GM21737 (cell line): ENCODE measurements around the gene DISC1.
"Not testable (repeated sequence)": the region's sequence is repeated elsewhere in the genome, so short reads cannot be mapped to it uniquely, and the experiment has no call there.

ENCODE experiments used
- ATAC-seq: cut with Tn5 transposase; IDR thresholded peaks from one replicate; pipeline ENCODE4 v1.9.1; 2021; ENCODE audit warnings: mild to moderate bottlenecking, moderate library complexity; ENCODE audit not compliant: unreplicated experiment

DISC1 gene

DNA sequence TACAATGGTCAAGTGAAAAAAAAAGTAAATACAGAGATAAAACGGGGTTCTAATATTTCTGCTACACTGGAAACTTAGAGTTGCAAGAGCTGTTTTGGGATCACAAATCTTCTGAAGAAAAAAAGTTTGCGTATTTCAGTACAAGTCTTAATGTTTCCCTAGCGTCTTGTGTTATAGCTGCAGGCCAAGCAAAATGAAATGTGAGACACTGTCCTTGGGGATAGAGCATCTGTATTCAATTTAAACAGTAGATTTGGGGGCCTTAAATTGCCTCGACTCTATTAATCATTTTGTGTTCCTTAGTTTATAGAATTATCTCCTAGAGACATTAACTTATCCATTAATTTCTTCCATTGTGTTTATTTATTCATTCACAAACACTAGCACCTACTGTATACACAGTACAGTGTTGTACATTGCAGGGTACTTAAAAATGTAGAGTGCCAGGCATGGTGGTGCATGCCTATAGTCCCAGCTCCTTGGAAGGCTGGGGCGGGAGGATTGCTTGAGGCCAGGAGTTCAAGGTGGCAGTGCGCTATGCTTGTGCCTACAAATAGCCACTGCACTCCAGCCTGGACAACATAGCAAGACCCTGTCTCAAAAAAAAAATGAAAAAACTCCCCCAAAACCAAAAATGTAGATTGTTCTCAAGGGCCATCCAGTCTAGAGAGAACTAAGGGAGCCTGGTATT is 7.9 kb downstream of the DISC1 start:
- ATAC-seq: no peak

DNA sequence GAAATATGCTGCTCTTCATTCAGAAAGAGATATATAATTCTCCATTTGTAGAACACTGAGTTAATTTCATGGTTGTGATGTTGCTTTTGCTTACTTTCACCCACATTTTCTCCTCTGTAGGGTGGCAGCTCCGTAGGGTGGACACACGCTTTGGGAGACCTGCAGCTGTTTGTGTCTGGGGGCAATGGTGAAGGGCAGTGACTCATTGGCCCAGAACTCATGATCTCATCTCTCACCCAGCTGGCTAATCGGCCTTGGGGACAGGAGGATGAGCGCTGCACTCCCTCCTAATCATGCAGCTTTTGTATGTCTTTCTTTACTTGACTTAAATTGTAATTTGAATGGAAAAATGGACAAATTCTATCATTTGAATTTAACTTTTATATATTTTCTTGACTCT is 9.6 kb downstream of the DISC1 start:
- ATAC-seq: no peak

- ATAC-seq: not testable (repeated sequence)
Observed at GRCh38 chr1:231636922-231637321, 10.3 kb downstream of the DISC1 start.

DNA sequence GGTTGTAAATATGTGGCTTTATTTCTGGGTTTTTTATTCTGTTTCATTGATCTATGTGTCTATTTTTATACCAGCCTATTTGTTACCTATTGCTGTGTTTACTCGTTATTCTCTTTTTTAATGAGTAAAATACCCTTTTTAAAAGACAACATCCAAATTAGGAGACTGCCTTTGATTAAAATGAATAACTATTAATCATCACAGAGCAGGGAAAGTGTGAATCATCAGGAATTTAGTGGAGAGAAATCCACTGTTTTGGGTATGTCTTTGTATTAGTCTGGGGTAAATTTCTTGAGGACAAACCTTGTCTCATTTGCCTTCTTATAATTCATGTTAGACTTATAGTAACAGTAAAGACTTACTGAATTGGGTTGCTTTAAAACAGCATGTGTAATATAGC is 12.1 kb downstream of the DISC1 start:
- no peak for ATAC-seq

DNA sequence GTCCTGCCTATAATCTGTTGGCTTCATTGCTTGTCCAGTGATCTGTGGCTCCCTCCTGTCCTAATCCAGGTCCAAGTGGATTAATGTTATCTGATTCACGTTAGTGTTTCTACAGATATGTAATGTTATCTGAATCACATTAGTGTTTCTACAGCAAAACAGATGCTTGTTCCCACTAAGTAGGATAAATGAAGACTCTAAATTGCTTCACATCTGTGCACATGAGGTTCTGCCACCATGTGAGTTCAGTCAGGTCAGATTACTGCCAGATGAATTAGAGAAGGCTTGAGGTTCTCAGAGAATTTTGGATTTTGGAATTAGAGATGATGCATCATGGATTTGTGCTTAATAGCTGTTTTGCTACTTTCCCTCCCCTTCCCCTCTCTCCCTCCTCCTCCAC is 13.2 kb downstream of the DISC1 start:
- ATAC-seq: no peak

DNA sequence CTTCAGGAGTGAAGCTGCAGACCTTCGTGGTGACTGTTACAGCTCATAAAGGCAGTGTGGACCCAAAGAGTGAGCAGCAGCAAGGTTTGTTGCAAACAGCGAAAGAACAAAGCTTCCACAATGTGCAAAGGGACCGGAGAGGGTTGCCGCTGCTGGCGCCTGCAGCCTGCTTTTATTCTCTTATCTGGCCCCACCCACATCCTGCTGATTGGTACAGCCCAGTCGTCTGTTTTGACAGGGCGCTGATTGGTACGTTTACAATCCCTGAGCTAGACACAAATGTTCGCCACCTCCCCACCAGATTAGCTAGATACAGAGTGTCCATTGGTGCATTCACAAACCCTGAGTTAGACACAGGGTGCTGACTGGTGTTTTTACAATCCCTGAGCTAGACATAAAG is 14.9 kb downstream of the DISC1 start:
- not testable (repeated sequence) for ATAC-seq

GRCh38 chr1:231642061-231642460 is 15.5 kb downstream of the DISC1 start:
- not testable (repeated sequence) for ATAC-seq

DNA sequence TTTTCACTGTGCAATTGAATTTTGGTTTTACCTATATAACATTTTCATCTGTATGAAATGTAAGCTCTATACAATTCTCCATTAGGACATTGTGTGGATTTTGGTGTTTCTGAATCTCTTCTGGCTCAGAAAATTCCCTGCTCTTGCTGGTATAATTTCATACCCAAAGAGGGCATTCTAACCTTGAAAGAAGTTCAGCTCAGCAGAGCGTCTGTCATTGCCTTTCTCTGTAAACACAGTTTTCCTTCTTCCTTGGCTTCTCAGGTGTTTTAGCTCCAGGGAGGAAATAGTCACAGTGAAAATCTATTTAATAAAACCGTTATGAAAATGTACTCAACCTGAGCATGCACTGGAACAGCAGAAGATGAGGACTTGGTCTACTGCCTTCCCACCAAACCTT is 16.0 kb downstream of the DISC1 start:
- ATAC-seq: no peak

DNA sequence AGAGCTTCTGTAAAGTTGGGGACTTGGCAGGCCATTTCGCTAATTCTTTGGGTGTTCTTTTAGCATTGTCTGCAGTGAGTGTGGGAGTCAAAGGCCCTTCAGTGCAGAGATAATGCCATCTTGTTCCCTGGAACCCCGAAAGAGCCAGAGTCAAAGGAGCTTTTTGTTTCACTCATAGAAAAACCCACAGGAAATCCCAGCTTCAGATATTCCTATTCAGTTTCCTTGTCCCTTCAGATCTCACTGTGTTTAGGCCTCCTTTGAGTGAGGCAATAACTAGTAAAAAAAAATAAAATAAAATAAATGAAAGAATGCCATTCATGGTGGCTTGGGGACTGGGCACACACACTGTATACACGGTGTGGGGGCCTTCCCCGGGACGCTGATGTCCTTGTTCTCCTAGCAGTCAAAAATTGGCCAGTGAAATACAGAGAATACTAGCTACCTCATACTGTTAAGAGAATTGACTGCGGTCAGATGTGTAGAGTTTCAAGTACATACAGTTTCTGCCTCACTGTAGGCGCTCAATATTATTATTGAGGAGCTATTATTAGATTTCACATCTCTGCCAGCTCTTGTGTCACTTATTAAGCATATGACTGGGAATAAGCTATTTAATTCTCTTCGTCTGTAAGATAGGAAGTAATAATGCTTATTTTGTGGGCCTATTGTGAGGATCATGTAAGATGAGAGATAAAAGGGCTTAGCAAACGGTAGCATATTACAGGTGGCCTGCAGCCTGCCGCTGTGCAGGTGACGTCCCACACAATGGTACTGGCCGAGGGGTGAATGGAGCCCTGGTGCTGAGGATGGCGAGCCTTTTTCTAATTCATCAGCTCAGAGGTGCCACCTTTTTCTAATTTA is 16.7 kb downstream of the DISC1 start:
- no peak for ATAC-seq

DNA sequence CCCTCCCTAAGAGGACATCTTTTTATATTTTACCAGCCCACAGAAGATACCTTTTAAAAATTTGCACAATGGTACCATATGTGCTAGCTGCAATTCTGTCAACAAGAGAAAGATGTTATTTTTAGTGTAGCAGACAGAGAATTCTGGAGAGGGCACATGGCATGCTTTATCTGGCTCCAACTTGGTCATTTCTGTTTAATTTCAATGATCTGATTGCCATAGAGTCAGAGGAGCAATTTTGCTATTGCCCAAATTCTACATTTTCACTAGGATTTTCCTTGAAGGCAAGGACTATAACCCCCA is 17.3 kb downstream of the DISC1 start:
- no peak for ATAC-seq

DNA sequence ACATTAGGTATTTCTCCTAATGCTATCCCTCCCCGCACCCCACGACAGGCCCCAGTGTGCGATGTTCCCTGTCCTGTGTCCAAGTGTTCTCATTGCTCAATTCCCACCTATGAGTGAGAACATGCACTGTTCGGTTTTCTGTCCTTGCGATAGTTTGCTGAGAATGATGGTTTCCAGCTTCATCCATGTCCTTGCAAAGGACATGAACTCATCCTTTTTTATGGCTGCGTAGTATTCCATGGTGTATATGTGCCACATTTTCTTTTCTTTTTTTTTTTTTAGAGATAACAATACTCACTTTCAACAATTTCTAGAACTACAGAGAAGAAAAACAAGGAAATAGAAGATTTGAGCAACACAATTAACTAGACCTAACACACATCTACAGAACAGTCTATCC is 19.0 kb downstream of the DISC1 start:
- ATAC-seq: not testable (repeated sequence)

DNA sequence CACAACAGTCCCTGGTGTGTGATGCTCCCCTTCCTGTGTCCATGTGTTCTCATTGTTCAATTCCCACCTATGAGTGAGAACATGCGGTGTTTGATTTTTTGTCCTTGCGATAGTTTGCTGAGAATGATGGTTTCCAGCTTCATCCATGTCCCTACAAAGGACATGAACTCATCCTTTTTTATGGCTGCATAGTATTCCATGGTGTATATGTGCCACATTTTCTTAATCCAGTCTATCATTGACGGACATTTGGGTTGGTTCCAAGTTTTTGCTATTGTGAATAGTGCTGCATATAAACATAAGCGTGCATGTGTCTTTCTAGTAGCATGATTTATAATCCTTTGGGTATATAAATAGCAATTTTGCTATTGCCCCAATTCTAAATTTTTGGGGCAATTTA is 19.6 kb downstream of the DISC1 start:
- ATAC-seq: not testable (repeated sequence)

DNA sequence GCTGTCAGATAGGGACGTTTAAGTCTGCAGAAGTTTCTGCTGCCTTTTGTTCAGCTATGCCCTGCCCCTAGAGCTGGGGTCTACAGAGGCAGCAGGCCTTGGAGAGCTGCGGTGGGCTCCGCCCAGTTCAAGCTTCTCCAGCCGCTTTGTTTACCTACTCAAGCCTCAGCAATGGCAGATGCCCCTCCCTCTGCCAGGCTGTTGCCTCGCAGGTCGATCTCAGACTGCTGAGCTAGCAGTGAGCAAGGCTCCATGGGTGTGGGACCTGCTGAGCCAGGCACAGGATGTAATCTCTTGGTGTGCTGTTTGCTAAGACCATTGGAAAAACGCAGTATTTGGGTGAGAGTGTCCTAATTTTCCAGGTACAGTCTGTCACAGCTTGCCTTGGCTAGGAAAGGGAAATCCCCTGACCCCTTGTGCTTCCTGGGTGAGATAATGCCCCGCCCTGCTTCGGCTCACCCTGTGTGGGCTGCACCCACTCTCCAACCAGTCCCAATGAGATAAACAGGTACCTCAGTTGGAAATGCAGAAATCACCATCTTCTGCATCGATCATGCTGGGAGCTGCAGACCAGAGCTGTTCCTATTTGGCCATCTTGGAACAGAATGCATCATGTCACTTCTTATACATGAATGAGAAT is 25.2 kb downstream of the DISC1 start:
- not testable (repeated sequence) for ATAC-seq

GRCh38 chr1:231653632-231654031 is 27.0 kb downstream of the DISC1 start:
- ATAC-seq: no peak

DNA sequence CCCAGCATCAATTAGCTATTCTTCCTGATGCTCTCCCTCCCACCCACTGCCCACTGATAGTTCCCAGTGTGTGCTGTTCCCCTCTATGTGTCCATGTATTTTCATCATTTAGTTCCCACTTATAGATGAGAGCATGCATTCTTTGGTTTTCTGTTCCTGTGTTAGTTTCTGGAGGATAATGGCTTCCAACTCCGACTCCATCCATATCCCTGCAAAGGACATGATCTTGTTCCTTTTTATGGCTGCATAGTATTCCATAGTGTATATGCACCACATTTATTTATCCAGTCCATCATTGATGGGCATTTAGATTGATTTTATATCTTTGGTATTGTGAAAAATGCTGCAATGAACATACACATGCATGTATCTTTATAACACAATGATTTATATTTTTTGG is 30.2 kb downstream of the DISC1 start:
- ATAC-seq: no peak

DNA sequence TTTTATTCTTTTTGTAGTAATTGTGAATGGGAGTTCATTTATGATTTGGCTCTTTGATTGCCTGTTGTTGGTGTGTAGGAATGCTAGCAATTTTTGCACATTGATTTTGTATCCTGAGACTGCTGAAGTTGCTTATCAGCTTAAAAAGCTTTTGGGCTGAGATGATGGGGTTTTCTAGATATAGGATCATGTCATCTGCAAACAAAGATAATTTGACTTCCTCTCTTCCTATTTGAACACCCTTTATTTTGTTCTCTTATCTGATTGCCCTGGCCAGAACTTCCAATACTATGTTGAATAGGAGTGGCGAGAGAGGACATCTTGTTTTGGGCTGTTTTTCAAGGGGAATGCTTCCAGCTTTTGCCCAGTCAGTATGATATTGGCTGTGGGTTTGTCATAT is 31.6 kb downstream of the DISC1 start:
- not testable (repeated sequence) for ATAC-seq

- no peak for ATAC-seq
Observed at GRCh38 chr1:231660198-231660597, 33.6 kb downstream of the DISC1 start.

GRCh38 chr1:231663211-231663792 is 36.7 kb downstream of the DISC1 start:
- ATAC-seq: no peak

- no peak for ATAC-seq
Observed at GRCh38 chr1:231665101-231665500, 38.5 kb downstream of the DISC1 start.

GRCh38 chr1:231665726-231666125 is 39.1 kb downstream of the DISC1 start:
- ATAC-seq: no peak

GRCh38 chr1:231666220-231666936 is 39.8 kb downstream of the DISC1 start:
- no peak for ATAC-seq
